ENCODE data around the gene FBXL7.

Gene FBXL7

GRCh38 chr5:15554542-15554941 is 54.6 kb downstream of the FBXL7 start:
- TF ChIP-seq CTCF (conservative IDR thresholded peaks at IDR 0.05), result no peak
- no peak overlapping the region for H3K27ac ChIP-seq

GRCh38 chr5:15555176-15555575 is 55.2 kb downstream of the FBXL7 start:
- H3K27ac ChIP-seq, result no peak overlapping the region

GRCh38 chr5:15558240-15558639 is 58.3 kb downstream of the FBXL7 start:
- no peak for TF ChIP-seq CTCF (conservative IDR thresholded peaks at IDR 0.05)
- no peak overlapping the region for H3K27ac ChIP-seq

More at GRCh38 chr5:15555176-15555575, 55.2 kb downstream of the FBXL7 start:
- TF ChIP-seq CTCF (conservative IDR thresholded peaks at IDR 0.05), result no peak

GRCh38 chr5:15558681-15559080 is 58.7 kb downstream of the FBXL7 start:
- H3K27ac ChIP-seq, result no peak overlapping the region
- no peak for TF ChIP-seq CTCF (conservative IDR thresholded peaks at IDR 0.05)

GRCh38 chr5:15560421-15560820 is 60.4 kb downstream of the FBXL7 start:
- TF ChIP-seq CTCF (conservative IDR thresholded peaks at IDR 0.05), result no peak
- no peak overlapping the region for H3K27ac ChIP-seq

- TF ChIP-seq CTCF (conservative IDR thresholded peaks at IDR 0.05), result no peak
- H3K27ac ChIP-seq, result no peak overlapping the region
Observed at GRCh38 chr5:15564523-15564922, 64.5 kb downstream of the FBXL7 start.

- no peak overlapping the region for H3K27ac ChIP-seq
- no peak for TF ChIP-seq CTCF (conservative IDR thresholded peaks at IDR 0.05)
Observed at GRCh38 chr5:15564957-15565356, 65.0 kb downstream of the FBXL7 start.

GRCh38 chr5:15566306-15566705 is 66.3 kb downstream of the FBXL7 start:
- no peak for TF ChIP-seq CTCF (conservative IDR thresholded peaks at IDR 0.05)
- no peak overlapping the region for H3K27ac ChIP-seq
